Measurements from ENCODE around the gene VWC2L. TPM values are rescaled to one million over a fixed set of nuclear protein-coding genes. Genes with fewer than 3 reads are reported as not detected.

VWC2L gene
- total and polyA plus RNA-seq, 5 donors from 2014 or later: not detected

GRCh38 chr2:214542866-214543265, 132.0 kb downstream of the VWC2L start:
- H3K27ac ChIP-seq (ENCODE audit: insufficient read depth, low read length, poor library complexity, severe bottlenecking): no peak overlapping the region
- no peaks in the 10 kb centered on the region for H3K9me3 ChIP-seq (ENCODE audit: control insufficient read depth in 2 of 2, low read length in 2 of 2)
- no peaks in the 10 kb centered on the region for H3K36me3 ChIP-seq (ENCODE audit: control insufficient read depth, insufficient read depth, low read length)
- H3K27me3 Mint-ChIP-seq: peaks cover 14% of the 10 kb centered on the region
- no peak for DNase-seq
- no peaks in the 10 kb centered on the region for H3K4me1 Mint-ChIP-seq
- H3K36me3 Mint-ChIP-seq: no peaks in the 10 kb centered on the region
- no peaks in the 10 kb centered on the region for H3K27me3 ChIP-seq (ENCODE audit: control insufficient read depth, insufficient read depth, low read length)
- no peaks in the 10 kb centered on the region for H3K4me1 ChIP-seq (ENCODE audit: control insufficient read depth, insufficient read depth, low read length, poor library complexity, severe bottlenecking)
- ATAC-seq (ENCODE audit: low read depth in 2 of 2): no peak
- H3K4me3 ChIP-seq (ENCODE audit: low read depth, low read length): no peak overlapping the region
- no peak overlapping the region for H3K27ac Mint-ChIP-seq
- no peak overlapping the region for H3K4me3 Mint-ChIP-seq
- H3K9me3 Mint-ChIP-seq: peaks cover 0 to 1% (median 0%) of the 10 kb centered on the region in 7 donors

GRCh38 chr2:214543386-214543955, 132.6 kb downstream of the VWC2L start:
- Histone ChIP-seq H3K36me3 (ENCODE audit: control insufficient read depth, insufficient read depth, low read length) (no peaks in the 10 kb centered on the region), H3K4me1 (ENCODE audit: control insufficient read depth, insufficient read depth, low read length, poor library complexity, severe bottlenecking) (no peaks in the 10 kb centered on the region), H3K9me3 (ENCODE audit: control insufficient read depth in 2 of 2, low read length in 2 of 2) (no peaks in the 10 kb centered on the region), H3K27me3 (ENCODE audit: control insufficient read depth, insufficient read depth, low read length) (no peaks in the 10 kb centered on the region), H3K4me3 (ENCODE audit: low read depth, low read length) (no peak overlapping the region), H3K27ac (ENCODE audit: insufficient read depth, low read length, poor library complexity, severe bottlenecking) (no peak overlapping the region)
- ATAC-seq (ENCODE audit: low read depth in 2 of 2) (no peak), DNase-seq (no peak)
- Mint-ChIP-seq H3K36me3 (no peaks in the 10 kb centered on the region), H3K4me3 (no peak overlapping the region), H3K9me3 (peaks cover 0 to 1% (median 0%) of the 10 kb centered on the region in 7 donors), H3K27ac (no peak overlapping the region), H3K4me1 (no peaks in the 10 kb centered on the region), H3K27me3 (peaks cover 14% of the 10 kb centered on the region)

- Histone ChIP-seq H3K27ac (ENCODE audit: insufficient read depth, low read length, poor library complexity, severe bottlenecking) (no peak overlapping the region), H3K4me3 (ENCODE audit: low read depth, low read length) (no peak overlapping the region), H3K4me1 (ENCODE audit: control insufficient read depth, insufficient read depth, low read length, poor library complexity, severe bottlenecking) (no peaks in the 10 kb centered on the region), H3K27me3 (ENCODE audit: control insufficient read depth, insufficient read depth, low read length) (no peaks in the 10 kb centered on the region), H3K9me3 (ENCODE audit: control insufficient read depth in 2 of 2, low read length in 2 of 2) (no peaks in the 10 kb centered on the region), H3K36me3 (ENCODE audit: control insufficient read depth, insufficient read depth, low read length) (no peaks in the 10 kb centered on the region)
- peaks cover 0 to 1% (median 0%) of the 10 kb centered on the region in 7 donors for H3K9me3 Mint-ChIP-seq
- H3K27me3 Mint-ChIP-seq: peaks cover 9% of the 10 kb centered on the region
- no peak for DNase-seq
- no peak for ATAC-seq (ENCODE audit: low read depth in 2 of 2)
- no peaks in the 10 kb centered on the region for H3K4me1 Mint-ChIP-seq
- H3K27ac Mint-ChIP-seq: no peak overlapping the region
- H3K36me3 Mint-ChIP-seq: no peaks in the 10 kb centered on the region
- no peak overlapping the region for H3K4me3 Mint-ChIP-seq
Observed at GRCh38 chr2:214545898-214546542, 135.2 kb downstream of the VWC2L start.

- Mint-ChIP-seq H3K36me3 (no peaks in the 10 kb centered on the region), H3K27ac (no peak overlapping the region), H3K4me3 (no peak overlapping the region), H3K4me1 (no peaks in the 10 kb centered on the region), H3K27me3 (peaks cover 4% of the 10 kb centered on the region), H3K9me3 (peaks cover 0 to 1% (median 0%) of the 10 kb centered on the region in 7 donors)
- ATAC-seq (ENCODE audit: low read depth in 2 of 2): no peak
- Histone ChIP-seq H3K27ac (ENCODE audit: insufficient read depth, low read length, poor library complexity, severe bottlenecking) (no peak overlapping the region), H3K4me1 (ENCODE audit: control insufficient read depth, insufficient read depth, low read length, poor library complexity, severe bottlenecking) (no peaks in the 10 kb centered on the region), H3K4me3 (ENCODE audit: low read depth, low read length) (no peak overlapping the region), H3K27me3 (ENCODE audit: control insufficient read depth, insufficient read depth, low read length) (no peaks in the 10 kb centered on the region), H3K36me3 (ENCODE audit: control insufficient read depth, insufficient read depth, low read length) (no peaks in the 10 kb centered on the region), H3K9me3 (ENCODE audit: control insufficient read depth in 2 of 2, low read length in 2 of 2) (no peaks in the 10 kb centered on the region)
- no peak for DNase-seq
Observed at GRCh38 chr2:214547931-214548330, 137.1 kb downstream of the VWC2L start.

GRCh38 chr2:214549946-214550345, 139.1 kb downstream of the VWC2L start:
- Histone ChIP-seq H3K36me3 (ENCODE audit: control insufficient read depth, insufficient read depth, low read length) (no peaks in the 10 kb centered on the region), H3K4me1 (ENCODE audit: control insufficient read depth, insufficient read depth, low read length, poor library complexity, severe bottlenecking) (no peaks in the 10 kb centered on the region), H3K9me3 (ENCODE audit: control insufficient read depth in 2 of 2, low read length in 2 of 2) (no peaks in the 10 kb centered on the region), H3K27ac (ENCODE audit: insufficient read depth, low read length, poor library complexity, severe bottlenecking) (no peak overlapping the region), H3K4me3 (ENCODE audit: low read depth, low read length) (no peak overlapping the region), H3K27me3 (ENCODE audit: control insufficient read depth, insufficient read depth, low read length) (no peaks in the 10 kb centered on the region)
- DNase-seq: no peak
- no peaks in the 10 kb centered on the region for H3K4me1 Mint-ChIP-seq
- H3K4me3 Mint-ChIP-seq: no peak overlapping the region
- no peak overlapping the region for H3K27ac Mint-ChIP-seq
- peaks cover 4% of the 10 kb centered on the region for H3K27me3 Mint-ChIP-seq
- H3K36me3 Mint-ChIP-seq: no peaks in the 10 kb centered on the region
- no peak for ATAC-seq (ENCODE audit: low read depth in 2 of 2)
- H3K9me3 Mint-ChIP-seq: peaks cover 0 to 1% (median 0%) of the 10 kb centered on the region in 7 donors

GRCh38 chr2:214550786-214551185, 139.9 kb downstream of the VWC2L start:
- Histone ChIP-seq H3K27me3 (ENCODE audit: control insufficient read depth, insufficient read depth, low read length) (no peaks in the 10 kb centered on the region), H3K27ac (ENCODE audit: insufficient read depth, low read length, poor library complexity, severe bottlenecking) (no peak overlapping the region), H3K4me1 (ENCODE audit: control insufficient read depth, insufficient read depth, low read length, poor library complexity, severe bottlenecking) (no peaks in the 10 kb centered on the region), H3K36me3 (ENCODE audit: control insufficient read depth, insufficient read depth, low read length) (no peaks in the 10 kb centered on the region), H3K4me3 (ENCODE audit: low read depth, low read length) (no peak overlapping the region), H3K9me3 (ENCODE audit: control insufficient read depth in 2 of 2, low read length in 2 of 2) (no peaks in the 10 kb centered on the region)
- H3K36me3 Mint-ChIP-seq: no peaks in the 10 kb centered on the region
- peaks cover 0 to 1% (median 0%) of the 10 kb centered on the region in 7 donors for H3K9me3 Mint-ChIP-seq
- H3K27ac Mint-ChIP-seq: no peak overlapping the region
- H3K27me3 Mint-ChIP-seq: peaks cover 4% of the 10 kb centered on the region
- no peaks in the 10 kb centered on the region for H3K4me1 Mint-ChIP-seq
- no peak for ATAC-seq (ENCODE audit: low read depth in 2 of 2)
- H3K4me3 Mint-ChIP-seq: no peak overlapping the region
- DNase-seq: no peak

GRCh38 chr2:214557884-214558283, 147.0 kb downstream of the VWC2L start:
- no peak overlapping the region for H3K4me3 Mint-ChIP-seq
- ATAC-seq (ENCODE audit: low read depth in 2 of 2) (no peak), DNase-seq (no peak)
- Histone ChIP-seq H3K36me3 (ENCODE audit: control insufficient read depth, insufficient read depth, low read length) (no peaks in the 10 kb centered on the region), H3K9me3 (ENCODE audit: control insufficient read depth in 2 of 2, low read length in 2 of 2) (no peaks in the 10 kb centered on the region), H3K4me1 (ENCODE audit: control insufficient read depth, insufficient read depth, low read length, poor library complexity, severe bottlenecking) (no peaks in the 10 kb centered on the region), H3K27ac (ENCODE audit: insufficient read depth, low read length, poor library complexity, severe bottlenecking) (no peak overlapping the region), H3K4me3 (ENCODE audit: low read depth, low read length) (no peak overlapping the region), H3K27me3 (ENCODE audit: control insufficient read depth, insufficient read depth, low read length) (peaks cover 2% of the 10 kb centered on the region)
- H3K27ac Mint-ChIP-seq: no peak overlapping the region
- H3K27me3 Mint-ChIP-seq: peaks cover 4% of the 10 kb centered on the region
- H3K4me1 Mint-ChIP-seq: no peaks in the 10 kb centered on the region
- peaks cover 0 to 5% (median 0%) of the 10 kb centered on the region in 7 donors for H3K9me3 Mint-ChIP-seq
- H3K36me3 Mint-ChIP-seq: no peaks in the 10 kb centered on the region

GRCh38 chr2:214558341-214558740, 147.5 kb downstream of the VWC2L start:
- DNase-seq (no peak), ATAC-seq (ENCODE audit: low read depth in 2 of 2) (no peak)
- H3K9me3 ChIP-seq (ENCODE audit: control insufficient read depth in 2 of 2, low read length in 2 of 2): no peaks in the 10 kb centered on the region

More at GRCh38 chr2:214558341-214558740, 147.5 kb downstream of the VWC2L start:
- no peak overlapping the region for H3K27ac ChIP-seq (ENCODE audit: insufficient read depth, low read length, poor library complexity, severe bottlenecking)
- no peaks in the 10 kb centered on the region for H3K4me1 ChIP-seq (ENCODE audit: control insufficient read depth, insufficient read depth, low read length, poor library complexity, severe bottlenecking)
- peaks cover 4% of the 10 kb centered on the region for H3K27me3 Mint-ChIP-seq
- no peaks in the 10 kb centered on the region for H3K36me3 ChIP-seq (ENCODE audit: control insufficient read depth, insufficient read depth, low read length)
- H3K27me3 ChIP-seq (ENCODE audit: control insufficient read depth, insufficient read depth, low read length): peaks cover 2% of the 10 kb centered on the region
- no peaks in the 10 kb centered on the region for H3K4me1 Mint-ChIP-seq
- H3K36me3 Mint-ChIP-seq: no peaks in the 10 kb centered on the region
- H3K27ac Mint-ChIP-seq: no peak overlapping the region
- no peak overlapping the region for H3K4me3 Mint-ChIP-seq
- H3K9me3 Mint-ChIP-seq: peaks cover 0 to 5% (median 0%) of the 10 kb centered on the region in 7 donors
- H3K4me3 ChIP-seq (ENCODE audit: low read depth, low read length): no peak overlapping the region

All from CD4-positive, CD25-positive, alpha-beta regulatory T cell (primary cell).